ENCODE results near the gene PLCG1.

DNA sequence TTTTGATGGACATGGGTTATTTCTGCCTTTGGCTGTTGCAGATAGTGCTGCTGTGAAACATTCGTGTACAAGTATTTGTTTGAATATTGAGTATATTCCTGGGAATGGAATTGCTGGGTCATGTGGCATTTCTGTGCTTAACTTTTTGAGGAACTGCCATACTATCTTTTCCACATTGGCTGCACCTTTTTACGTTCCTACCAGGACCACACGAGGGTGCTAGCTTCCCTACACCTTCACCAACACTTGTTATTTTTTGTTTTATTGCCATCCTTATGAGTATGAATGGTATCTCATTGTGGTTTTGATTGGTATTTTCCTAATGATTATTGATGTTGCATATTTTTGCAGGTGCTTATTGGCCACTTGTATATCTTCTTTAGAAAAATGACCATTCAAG, 47.8 kb upstream of the PLCG1 start:
- TF ChIP-seq EZH2 (IDR thresholded peaks at IDR 0.05; ENCODE audit: low read depth) = no peak
- TF ChIP-seq, protein P1, sequence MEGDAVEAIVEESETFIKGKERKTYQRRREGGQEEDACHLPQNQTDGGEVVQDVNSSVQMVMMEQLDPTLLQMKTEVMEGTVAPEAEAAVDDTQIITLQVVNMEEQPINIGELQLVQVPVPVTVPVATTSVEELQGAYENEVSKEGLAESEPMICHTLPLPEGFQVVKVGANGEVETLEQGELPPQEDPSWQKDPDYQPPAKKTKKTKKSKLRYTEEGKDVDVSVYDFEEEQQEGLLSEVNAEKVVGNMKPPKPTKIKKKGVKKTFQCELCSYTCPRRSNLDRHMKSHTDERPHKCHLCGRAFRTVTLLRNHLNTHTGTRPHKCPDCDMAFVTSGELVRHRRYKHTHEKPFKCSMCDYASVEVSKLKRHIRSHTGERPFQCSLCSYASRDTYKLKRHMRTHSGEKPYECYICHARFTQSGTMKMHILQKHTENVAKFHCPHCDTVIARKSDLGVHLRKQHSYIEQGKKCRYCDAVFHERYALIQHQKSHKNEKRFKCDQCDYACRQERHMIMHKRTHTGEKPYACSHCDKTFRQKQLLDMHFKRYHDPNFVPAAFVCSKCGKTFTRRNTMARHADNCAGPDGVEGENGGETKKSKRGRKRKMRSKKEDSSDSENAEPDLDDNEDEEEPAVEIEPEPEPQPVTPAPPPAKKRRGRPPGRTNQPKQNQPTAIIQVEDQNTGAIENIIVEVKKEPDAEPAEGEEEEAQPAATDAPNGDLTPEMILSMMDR (conservative IDR thresholded peaks at IDR 0.05) = no peak
